K562 (cell line): ENCODE measurements around the gene KISS1R. TPM values are rescaled to one million over a fixed set of nuclear protein-coding genes. Genes with fewer than 3 reads are reported as not detected.

ENCODE experiments used
- EP400 ChIP-seq: fragments of 450-650 bp; IDR thresholded peaks from 2 replicates; pipeline ENCODE4 v1.6.1; 2017; ENCODE audit warnings: antibody characterized with exemption, mild to moderate bottlenecking, moderate library complexity
- KDM4B ChIP-seq, 2 experiments: fragments of 450-650 bp in 1 of 2; sonication (generic) in 1 of 2; IDR thresholded peaks; 2 replicates each; pipeline ENCODE4 v1.6.1; 2016 to 2017; ENCODE audit warnings: borderline replicate concordance in 2 of 2, antibody characterized with exemption in 1 of 2, low read depth in 1 of 2, mild to moderate bottlenecking in 1 of 2
- MBD2 ChIP-seq: sonication (generic); IDR thresholded peaks from 2 replicates; pipeline ENCODE4 v1.6.1; 2016; ENCODE audit warnings: low read depth, borderline replicate concordance
- MECOM ChIP-seq: fragments of 250-450 bp; sonication (Bioruptor Pico); IDR thresholded peaks from 2 replicates; pipeline ENCODE4 v1.8.0; 2022; ENCODE audit warnings: inconsistent platforms
- PKNOX1 ChIP-seq: fragments of 450-650 bp; IDR thresholded peaks from 2 replicates; pipeline ENCODE4 v1.6.1; 2016
- POLR2AphosphoS5 ChIP-seq: IDR thresholded peaks from 2 replicates; pipeline ENCODE4 v1.6.1; 2011; ENCODE audit warnings: mild to moderate bottlenecking, low read depth, low read length, moderate library complexity; ENCODE audit not compliant: control insufficient read depth, insufficient read depth
- RBFOX2 ChIP-seq: fragments of 200-400 bp; formaldehyde crosslinking; IDR thresholded peaks from 2 replicates; pipeline ENCODE4 v1.6.1; 2017; ENCODE audit warnings: low read depth, mild to moderate bottlenecking, low read length, moderate library complexity
- REST ChIP-seq, 2 experiments: fragments of 450-650 bp; formaldehyde crosslinking in 1 of 2; IDR thresholded peaks; 2 replicates each; pipeline versions ENCODE4 v1.4.0 to v1.6.1; 2014 to 2020; ENCODE audit warnings: mild to moderate bottlenecking in 2 of 2, borderline replicate concordance in 1 of 2, low read depth in 1 of 2
- SIN3A ChIP-seq, 2 experiments: fragments of 150-350 bp in 1 of 2; IDR thresholded peaks; 2 replicates each; pipeline ENCODE4 v1.6.1; 2011 to 2016; ENCODE audit warnings: borderline replicate concordance in 2 of 2, low read depth in 2 of 2, low read length in 2 of 2, mild to moderate bottlenecking in 2 of 2, moderate library complexity in 2 of 2; ENCODE audit not compliant: control insufficient read depth in 1 of 2
- ZBTB12 ChIP-seq: fragments of 250-450 bp; sonication (Bioruptor Pico); IDR thresholded peaks from 2 replicates; pipeline ENCODE4 v1.4.0; 2020
- ZHX1 ChIP-seq: fragments of 150-350 bp; conservative IDR thresholded peaks from 2 replicates; pipeline ENCODE4 v1.6.1; 2014; ENCODE audit warnings: low read length
- ZNF23 ChIP-seq: fragments of 250-450 bp; sonication (Bioruptor Pico); IDR thresholded peaks from 2 replicates; pipeline ENCODE4 v1.4.0; 2020; ENCODE audit warnings: mild to moderate bottlenecking
- ZNF24 ChIP-seq: fragments of 450-650 bp; IDR thresholded peaks from 2 replicates; pipeline ENCODE4 v1.6.1; 2016
- polyA plus RNA-seq, 8 experiments: library from polyadenylated mRNA; depleted of rRNA in 4 of 8; stranded (reverse) in 5 of 8; unstranded in 3 of 8; fragments of >200 nt; fragmentation: Nextera tagmentation in 2 of 8; fragmentation: Illumina TruSeq in 1 of 8; extraction: Ambion mirVana in 2 of 8; extraction: Trizol in 1 of 8; gene quantifications; 2 replicates each; pipeline versions ENCODE4 v1.2.1 to v1.2.3, GENCODE V29; 2011 to 2014; ENCODE audit warnings: inconsistent platforms in 1 of 8, missing spikeins in 1 of 8
- total RNA-seq, 7 experiments: library from RNA; depleted of rRNA in 6 of 7; stranded (reverse); fragments of >200 nt in 6 of 7; fragmentation: Illumina TruSeq in 2 of 7; extraction: Trizol in 2 of 7; gene quantifications; 2 replicates each; pipeline versions ENCODE4 v1.2.1 to v1.2.3, GENCODE V29; 2011 to 2021; ENCODE audit warnings: low replicate concordance in 1 of 7

KISS1R gene
- total and polyA plus RNA-seq, 9 of the 15 experiments (the other 6 are each of a cell fraction or from before 2014, with no cell fraction given): 0.37 to 39.4 (median 2.0) TPM

- peak; percentile 84 for TF ChIP-seq PKNOX1
- peak; percentile 37 to 39; a peak in 2 of 4 replicates for TF ChIP-seq SIN3A (IDR thresholded peaks at IDR 0.05; ENCODE audit: borderline replicate concordance in 2 of 2, control insufficient read depth in 1 of 2, low read depth in 2 of 2, low read length in 2 of 2)
- TF ChIP-seq KDM4B (IDR thresholded peaks at IDR 0.05; ENCODE audit: borderline replicate concordance in 2 of 2, low read depth in 1 of 2): peak in 1 of 2 experiments; percentile 90; a peak in 2 of 4 replicates
- TF ChIP-seq MECOM (CRISPR knock-in tag): 0 out of 2 replicates have a peak, but pooled peaks have one; percentile 39
- TF ChIP-seq POLR2AphosphoS5: 0 out of 2 replicates have a peak, but pooled peaks have one; percentile 21
- no peak for TF ChIP-seq ZHX1
- TF ChIP-seq ZNF23 (CRISPR knock-in tag): no peak
- peak; percentile 24; the same call in 1 of the 2 replicates for TF ChIP-seq RBFOX2
- TF ChIP-seq ZBTB12 (CRISPR knock-in tag): no peak
- no peak for TF ChIP-seq MBD2
- peak; percentile 37; the same call in 1 of the 2 replicates for TF ChIP-seq EP400
- TF ChIP-seq REST (IDR thresholded peaks at IDR 0.05; ENCODE audit: borderline replicate concordance): 0 out of 2 replicates have a peak, but pooled peaks have one; percentile 12
- no peak for TF ChIP-seq REST (CRISPR knock-in tag; IDR thresholded peaks at IDR 0.05; ENCODE audit: low read depth)
- TF ChIP-seq ZNF24: no peak
Measured at GRCh38 chr19:916645-917322, 349 bp upstream of the KISS1R start (continued).
